Lower leg skin (tissue), 4 donors: ENCODE measurements around the gene MC1R. TPM values are rescaled to one million over a fixed set of nuclear protein-coding genes. Genes with fewer than 3 reads are reported as not detected.

Experiments
- DNase-seq, 2 donors: peaks; one replicate each; pipeline ENCODE4 v3.0.0-alpha.2; 2019; ENCODE audit warnings: low spot score in 2 of 2
- H3K4me3 ChIP-seq: fragments of 200-600 bp; sonication (generic); 2 replicates; pipeline ENCODE4 v1.5.1; 2017; ENCODE audit warnings: mild to moderate bottlenecking, low read depth; ENCODE audit not compliant: poor library complexity, severe bottlenecking
- CTCF ChIP-seq, 3 donors: fragments of 450-650 bp; IDR thresholded peaks; one replicate each; pipeline ENCODE4 v1.5.1; 2016; ENCODE audit warnings: antibody characterized with exemption in 3 of 3, mild to moderate bottlenecking in 3 of 3, moderate library complexity in 2 of 3
- POLR2A ChIP-seq, 2 donors: fragments of 450-650 bp; IDR thresholded peaks; one replicate each; pipeline ENCODE4 v1.6.1; 2016 to 2017; ENCODE audit warnings: antibody characterized with exemption in 2 of 2, mild to moderate bottlenecking in 1 of 2, moderate library complexity in 1 of 2
- WGBS, 2 donors: methylation state at CpG; one replicate each; pipeline ENCODE4 v1.1.5; 2018; 5-methylcytosine and 5-hydroxymethylcytosine counted together
- intact Hi-C: fragments of 100-400 bp; cut with DNase I; formaldehyde crosslinking; loops from one replicate; pipeline ENCODE4 v1.15.0; 2023; ENCODE audit warnings: low total_unique reads
- total RNA-seq, 4 donors: library from RNA; depleted of rRNA; stranded (reverse); fragments of >200 nt; gene quantifications; one replicate each; pipeline ENCODE4 v1.1.0, GENCODE V29; 2016

MC1R gene
- total RNA-seq, 4 donors from 2014 or later: 3.4 to 6.5 (median 4.5) TPM

- DNase-seq: no peak
- TF ChIP-seq POLR2A (IDR thresholded peaks at IDR 0.05): no peak
- no peak for TF ChIP-seq CTCF (IDR thresholded peaks at IDR 0.05)
- 93% methylated on average over 39 to 40 of the region's 40 CpGs for WGBS, 2 donors
- no peak overlapping the region for H3K4me3 ChIP-seq
- intact Hi-C loops: no loop called here
These were observed 12.3 kb upstream of the MC1R start for GRCh38 chr16:89906140-89907025.

GRCh38 chr16:89907055-89907814 is 11.4 kb upstream of the MC1R start:
- H3K4me3 ChIP-seq: no peak overlapping the region
- intact Hi-C loops: no loop called here
- no peak for TF ChIP-seq POLR2A (IDR thresholded peaks at IDR 0.05)
- TF ChIP-seq CTCF (IDR thresholded peaks at IDR 0.05): no peak
- no peak for DNase-seq
- WGBS, 2 donors: 91 to 99% methylated on average over 11 to 13 of the region's 13 CpGs

- no peak overlapping the region for H3K4me3 ChIP-seq
- TF ChIP-seq CTCF (IDR thresholded peaks at IDR 0.05) (no peak), POLR2A (IDR thresholded peaks at IDR 0.05) (no peak)
- DNase-seq: no peak
- WGBS, 2 donors: 91 to 96% methylated on average over 4 of the region's 4 CpGs
- intact Hi-C loops: no loop called here
These were observed 10.4 kb upstream of the MC1R start for GRCh38 chr16:89908236-89908635.

- intact Hi-C loops: no loop called here
- H3K4me3 ChIP-seq: no peak overlapping the region
- DNase-seq: peak; percentile 69 to 95
- WGBS, 2 donors: 52 to 54% methylated on average over 42 to 46 of the region's 47 CpGs
- TF ChIP-seq CTCF (IDR thresholded peaks at IDR 0.05): peak in 1 of 3 donors; percentile 60
- TF ChIP-seq POLR2A (IDR thresholded peaks at IDR 0.05): no peak
These were observed 8.6 kb upstream of the MC1R start for GRCh38 chr16:89909777-89910716.

- DNase-seq: no peak
- no peak overlapping the region for H3K4me3 ChIP-seq
- 93 to 95% methylated on average over 26 to 27 of the region's 27 CpGs for WGBS, 2 donors
- TF ChIP-seq CTCF (IDR thresholded peaks at IDR 0.05): no peak
- no peak for TF ChIP-seq POLR2A (IDR thresholded peaks at IDR 0.05)
- intact Hi-C loops: no loop called here
These were observed 7.8 kb upstream of the MC1R start for GRCh38 chr16:89910717-89911354.
